IMR-90 (cell line): ENCODE data around the gene ZNF507.

Experiments used
- CEBPB ChIP-seq: IDR thresholded peaks from 2 replicates; pipeline ENCODE4 v1.6.1; 2012; ENCODE audit warnings: low read depth, low read length, improper control_type of control experiment
- CHD1 ChIP-seq: IDR thresholded peaks from 2 replicates; pipeline ENCODE4 v1.6.1; 2012; ENCODE audit warnings: low read depth, low read length, improper control_type of control experiment
- CTCF ChIP-seq: conservative IDR thresholded peaks from 2 replicates; pipeline ENCODE4 v1.5.1; 2012; ENCODE audit warnings: mild to moderate bottlenecking, low read depth, low read length, improper control_type of control experiment
- MAZ ChIP-seq: IDR thresholded peaks from 2 replicates; pipeline ENCODE4 v1.6.1; 2012; ENCODE audit warnings: low read depth, mild to moderate bottlenecking, low read length, improper control_type of control experiment, moderate library complexity, borderline replicate concordance
- RCOR1 ChIP-seq: IDR thresholded peaks from 2 replicates; pipeline ENCODE4 v1.6.1; 2012; ENCODE audit warnings: mild to moderate bottlenecking, low read length, improper control_type of control experiment; ENCODE audit not compliant: insufficient replicate concordance

- TF ChIP-seq CHD1: no peak
- TF ChIP-seq MAZ: no peak
- TF ChIP-seq CTCF: no peak
- TF ChIP-seq CEBPB: no peak
- TF ChIP-seq RCOR1: no peak
Observed at GRCh38 chr19:32350471-32350865, 5.1 kb downstream of the ZNF507 start.
